ENCODE results near the gene SRSF11. TPM values are rescaled to one million over a fixed set of nuclear protein-coding genes. Genes with fewer than 3 reads are reported as not detected.
A peak's percentile ranks its signal among the peaks of the same experiment; 100 is the strongest.

SRSF11 gene
- total and polyA plus RNA-seq, 2 donors from 2014 or later = 58.9 to 135 TPM

- no peak for DNase-seq
- Histone ChIP-seq H3K36me3 (ENCODE audit: control insufficient read depth in 2 of 3, insufficient read depth in 3 of 3, low read length in 3 of 3) (peaks cover 0 to 2% (median 0%) of the 10 kb centered on the region in 3 donors), H3K27me3 (ENCODE audit: control insufficient read depth, insufficient read depth, low read length) (no peaks in the 10 kb centered on the region), H3K9me3 (ENCODE audit: control insufficient read depth in 2 of 3, insufficient read depth in 1 of 3, low read length in 3 of 3) (no peaks in the 10 kb centered on the region), H3K4me3 (ENCODE audit: low read length in 3 of 3) (no peak overlapping the region), H3K4me1 (ENCODE audit: control insufficient read depth in 2 of 3, insufficient read depth in 2 of 3, low read depth in 1 of 3, low read length in 3 of 3) (peaks cover 0 to 6% (median 5%) of the 10 kb centered on the region in 3 donors), H3K27ac (ENCODE audit: low read depth in 2 of 2, low read length in 2 of 2) (no peak overlapping the region), H3K9ac (ENCODE audit: low read length in 3 of 3) (no peak overlapping the region)
- intact Hi-C loops (cut with DNase I) = no loop called here
- TF ChIP-seq CTCF (IDR thresholded peaks at IDR 0.05; ENCODE audit: borderline replicate concordance, extremely low read depth, insufficient read depth) = no peak
- no peak for FAIRE-seq
Measured at GRCh38 chr1:70202173-70202758, 18.9 kb upstream of the SRSF11 start.

GRCh38 chr1:70204139-70204538 lies 17.0 kb upstream of the SRSF11 start:
- TF ChIP-seq CTCF (IDR thresholded peaks at IDR 0.05; ENCODE audit: borderline replicate concordance, extremely low read depth, insufficient read depth) = no peak
- H3K9me3 ChIP-seq (ENCODE audit: control insufficient read depth in 2 of 3, insufficient read depth in 1 of 3, low read length in 3 of 3) = no peaks in the 10 kb centered on the region
- H3K9ac ChIP-seq (ENCODE audit: low read length in 3 of 3) = peak overlapping the region in 1 of 3 donors; percentile 81
- no peaks in the 10 kb centered on the region for H3K27me3 ChIP-seq (ENCODE audit: control insufficient read depth, insufficient read depth, low read length)
- peak overlapping the region; percentile 86 to 100 (median 99) for H3K4me3 ChIP-seq (ENCODE audit: low read length in 3 of 3)
- intact Hi-C loops (cut with DNase I) = no loop called here
- H3K27ac ChIP-seq (ENCODE audit: low read depth in 2 of 2, low read length in 2 of 2) = no peak overlapping the region
- DNase-seq (no peak), FAIRE-seq (no peak)
- H3K36me3 ChIP-seq (ENCODE audit: control insufficient read depth in 2 of 3, insufficient read depth in 3 of 3, low read length in 3 of 3) = peaks cover 0 to 2% (median 0%) of the 10 kb centered on the region in 3 donors
- peaks cover 0 to 6% (median 5%) of the 10 kb centered on the region in 3 donors for H3K4me1 ChIP-seq (ENCODE audit: control insufficient read depth in 2 of 3, insufficient read depth in 2 of 3, low read depth in 1 of 3, low read length in 3 of 3)

- FAIRE-seq = no peak
- H3K27ac ChIP-seq (ENCODE audit: low read depth in 2 of 2, low read length in 2 of 2) = no peak overlapping the region
- no peak for DNase-seq
- no peaks in the 10 kb centered on the region for H3K27me3 ChIP-seq (ENCODE audit: control insufficient read depth, insufficient read depth, low read length)
- intact Hi-C loops (cut with DNase I) = no loop called here
- peak overlapping the region; percentile 86 to 100 (median 99) for H3K4me3 ChIP-seq (ENCODE audit: low read length in 3 of 3)
- H3K9me3 ChIP-seq (ENCODE audit: control insufficient read depth in 2 of 3, insufficient read depth in 1 of 3, low read length in 3 of 3) = no peaks in the 10 kb centered on the region
- H3K36me3 ChIP-seq (ENCODE audit: control insufficient read depth in 2 of 3, insufficient read depth in 3 of 3, low read length in 3 of 3) = peaks cover 0 to 2% (median 0%) of the 10 kb centered on the region in 3 donors
- TF ChIP-seq CTCF (IDR thresholded peaks at IDR 0.05; ENCODE audit: borderline replicate concordance, extremely low read depth, insufficient read depth) = no peak
- peaks cover 0 to 6% (median 5%) of the 10 kb centered on the region in 3 donors for H3K4me1 ChIP-seq (ENCODE audit: control insufficient read depth in 2 of 3, insufficient read depth in 2 of 3, low read depth in 1 of 3, low read length in 3 of 3)
- H3K9ac ChIP-seq (ENCODE audit: low read length in 3 of 3) = peak overlapping the region; percentile 81 to 99 (median 96)
Measured at GRCh38 chr1:70204600-70204999, 16.6 kb upstream of the SRSF11 start.

Measured in kidney (tissue), 14 donors.